Breast epithelium (tissue), 3 donors: ENCODE measurements around the gene CCDC3.

Source experiments
- CTCF ChIP-seq, 3 donors: fragments of 450-650 bp; IDR thresholded peaks; one replicate each; pipeline ENCODE4 v1.5.1; 2016 to 2017; ENCODE audit warnings: antibody characterized with exemption in 3 of 3, mild to moderate bottlenecking in 3 of 3, moderate library complexity in 3 of 3
- POLR2A ChIP-seq: fragments of 450-650 bp; IDR thresholded peaks from one replicate; pipeline ENCODE4 v1.6.1; 2016; ENCODE audit warnings: antibody characterized with exemption, mild to moderate bottlenecking, moderate library complexity

GRCh38 chr10:12847361-12847975, 154.0 kb downstream of the CCDC3 start:
- TF ChIP-seq POLR2A, result no peak
- no peak for TF ChIP-seq CTCF (IDR thresholded peaks at IDR 0.05)
